ENCODE measurements around the gene SYNDIG1.

DNA sequence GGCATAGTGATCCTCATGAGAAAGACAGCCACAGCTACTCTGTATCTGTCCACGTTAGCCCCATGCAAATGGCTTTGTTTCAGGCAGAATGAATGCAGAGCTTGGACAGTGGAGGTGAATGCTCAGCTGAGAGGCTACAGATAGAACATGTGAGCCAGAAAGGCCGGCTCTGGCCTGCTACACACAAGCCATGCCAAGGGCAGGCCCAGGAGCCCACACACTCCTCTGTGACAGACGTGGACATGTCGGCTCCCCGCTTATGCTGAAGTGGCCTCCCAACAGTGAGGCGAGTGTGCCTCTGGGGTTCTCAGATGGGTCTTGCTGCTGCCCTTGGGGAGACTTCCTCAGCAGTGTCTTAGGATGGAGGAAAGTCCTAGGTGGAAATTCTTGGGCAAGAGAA lies 159.6 kb downstream of the SYNDIG1 start:
- TF ChIP-seq, protein P1, sequence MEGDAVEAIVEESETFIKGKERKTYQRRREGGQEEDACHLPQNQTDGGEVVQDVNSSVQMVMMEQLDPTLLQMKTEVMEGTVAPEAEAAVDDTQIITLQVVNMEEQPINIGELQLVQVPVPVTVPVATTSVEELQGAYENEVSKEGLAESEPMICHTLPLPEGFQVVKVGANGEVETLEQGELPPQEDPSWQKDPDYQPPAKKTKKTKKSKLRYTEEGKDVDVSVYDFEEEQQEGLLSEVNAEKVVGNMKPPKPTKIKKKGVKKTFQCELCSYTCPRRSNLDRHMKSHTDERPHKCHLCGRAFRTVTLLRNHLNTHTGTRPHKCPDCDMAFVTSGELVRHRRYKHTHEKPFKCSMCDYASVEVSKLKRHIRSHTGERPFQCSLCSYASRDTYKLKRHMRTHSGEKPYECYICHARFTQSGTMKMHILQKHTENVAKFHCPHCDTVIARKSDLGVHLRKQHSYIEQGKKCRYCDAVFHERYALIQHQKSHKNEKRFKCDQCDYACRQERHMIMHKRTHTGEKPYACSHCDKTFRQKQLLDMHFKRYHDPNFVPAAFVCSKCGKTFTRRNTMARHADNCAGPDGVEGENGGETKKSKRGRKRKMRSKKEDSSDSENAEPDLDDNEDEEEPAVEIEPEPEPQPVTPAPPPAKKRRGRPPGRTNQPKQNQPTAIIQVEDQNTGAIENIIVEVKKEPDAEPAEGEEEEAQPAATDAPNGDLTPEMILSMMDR (IDR thresholded peaks at IDR 0.05), result no peak
- TF ChIP-seq POLR2A (IDR thresholded peaks at IDR 0.05), result no peak
